AG09309 (cell line): ENCODE results near the gene CCBE1.

Source experiments
- DNase-seq: peaks from one replicate; pipeline ENCODE4 v3.0.0-alpha.2; 2010; ENCODE audit warnings: low read depth
- H3K4me3 ChIP-seq: 2 replicates; pipeline ENCODE4 v1.5.1; 2011; ENCODE audit warnings: mild to moderate bottlenecking, low read depth, low read length, moderate library complexity; ENCODE audit not compliant: control insufficient read depth
- TF ChIP-seq, protein P1 (sequence below): IDR thresholded peaks from 2 replicates; pipeline ENCODE4 v1.5.1; 2011; ENCODE audit warnings: mild to moderate bottlenecking, low read depth, low read length, inconsistent platforms; ENCODE audit not compliant: insufficient read depth, control insufficient read depth; ENCODE audit errors: missing control alignments

The CCBE1 gene

DNA sequence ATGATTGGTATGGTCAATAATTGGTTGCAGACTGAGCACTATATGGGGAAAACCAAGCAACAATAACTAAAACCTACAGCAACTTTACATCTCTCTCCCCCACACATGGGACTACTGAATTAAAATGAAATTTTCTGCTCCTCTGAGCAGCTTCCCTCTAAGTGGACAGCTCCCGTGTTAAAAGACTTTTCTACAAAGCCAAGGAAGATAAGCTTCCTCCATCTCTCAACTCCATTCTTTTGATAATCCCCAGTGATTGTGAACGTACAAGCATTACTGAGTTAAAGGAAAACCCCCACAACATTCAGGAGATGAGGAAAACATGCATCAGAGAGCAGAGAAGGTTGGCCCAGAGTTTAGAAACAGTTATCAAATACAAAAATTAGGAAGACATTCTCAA lies 21.9 kb downstream of the CCBE1 start:
- no peak for DNase-seq
- TF ChIP-seq, protein P1, sequence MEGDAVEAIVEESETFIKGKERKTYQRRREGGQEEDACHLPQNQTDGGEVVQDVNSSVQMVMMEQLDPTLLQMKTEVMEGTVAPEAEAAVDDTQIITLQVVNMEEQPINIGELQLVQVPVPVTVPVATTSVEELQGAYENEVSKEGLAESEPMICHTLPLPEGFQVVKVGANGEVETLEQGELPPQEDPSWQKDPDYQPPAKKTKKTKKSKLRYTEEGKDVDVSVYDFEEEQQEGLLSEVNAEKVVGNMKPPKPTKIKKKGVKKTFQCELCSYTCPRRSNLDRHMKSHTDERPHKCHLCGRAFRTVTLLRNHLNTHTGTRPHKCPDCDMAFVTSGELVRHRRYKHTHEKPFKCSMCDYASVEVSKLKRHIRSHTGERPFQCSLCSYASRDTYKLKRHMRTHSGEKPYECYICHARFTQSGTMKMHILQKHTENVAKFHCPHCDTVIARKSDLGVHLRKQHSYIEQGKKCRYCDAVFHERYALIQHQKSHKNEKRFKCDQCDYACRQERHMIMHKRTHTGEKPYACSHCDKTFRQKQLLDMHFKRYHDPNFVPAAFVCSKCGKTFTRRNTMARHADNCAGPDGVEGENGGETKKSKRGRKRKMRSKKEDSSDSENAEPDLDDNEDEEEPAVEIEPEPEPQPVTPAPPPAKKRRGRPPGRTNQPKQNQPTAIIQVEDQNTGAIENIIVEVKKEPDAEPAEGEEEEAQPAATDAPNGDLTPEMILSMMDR = no peak
- H3K4me3 ChIP-seq = no peak overlapping the region

GRCh38 chr18:59674903-59675270 lies 22.3 kb downstream of the CCBE1 start:
- DNase-seq = no peak
- TF ChIP-seq, protein P1 = no peak
- no peak overlapping the region for H3K4me3 ChIP-seq

DNA sequence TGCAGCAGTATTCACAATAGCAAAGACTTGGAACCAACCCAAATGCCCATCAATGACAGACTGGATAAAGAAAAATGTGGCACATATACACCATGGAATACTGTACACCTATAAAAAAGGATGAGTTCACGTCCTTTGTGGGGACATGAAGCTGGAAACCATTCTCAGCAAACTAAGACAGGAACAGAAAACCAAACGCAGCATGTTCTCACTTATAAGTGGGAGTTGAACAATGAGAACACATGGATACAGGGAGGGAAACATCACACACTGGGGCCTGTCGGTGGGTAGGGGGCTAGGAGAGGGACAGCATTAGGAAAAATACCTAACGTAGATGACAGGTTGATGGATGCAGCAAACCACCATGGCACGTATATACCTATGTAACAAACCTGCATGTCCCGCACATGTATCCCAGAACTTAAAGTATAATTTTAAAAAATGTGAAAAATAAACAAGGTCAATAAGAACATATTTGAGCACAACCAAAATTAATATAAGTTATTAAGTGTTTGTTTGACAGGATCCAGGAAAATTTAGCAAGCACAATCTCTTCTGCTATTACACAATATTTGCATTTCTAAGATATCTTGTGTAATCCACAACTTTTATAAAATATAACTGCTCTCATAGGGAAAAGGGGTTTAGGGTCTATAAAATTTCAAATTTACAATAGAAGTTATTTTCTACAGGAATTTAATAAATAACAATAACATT lies 22.9 kb downstream of the CCBE1 start:
- TF ChIP-seq, protein P1 = no peak
- no peak overlapping the region for H3K4me3 ChIP-seq
- DNase-seq = no peak

GRCh38 chr18:59672235-59672711 lies 24.9 kb downstream of the CCBE1 start:
- no peak overlapping the region for H3K4me3 ChIP-seq

DNA sequence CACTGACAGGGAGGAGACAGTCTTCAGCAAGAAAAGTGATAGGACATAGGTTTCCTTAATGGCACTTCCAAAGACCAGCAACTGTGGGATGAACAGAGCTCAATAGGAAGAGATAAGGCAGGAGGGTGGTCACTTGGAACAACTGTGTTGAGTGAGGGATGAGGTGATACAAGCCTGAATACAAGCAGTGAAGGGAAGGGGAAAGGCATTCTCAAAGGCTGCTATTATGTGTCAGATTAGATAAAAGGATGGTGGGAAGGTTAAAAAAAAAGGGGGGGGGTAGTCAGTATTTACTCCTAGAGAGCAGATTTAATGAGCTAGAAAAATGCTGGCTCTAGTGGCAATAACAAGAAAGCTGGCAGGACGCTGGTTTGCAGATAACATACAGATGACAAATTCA lies 25.7 kb downstream of the CCBE1 start:
- no peak for DNase-seq
- no peak overlapping the region for H3K4me3 ChIP-seq
- TF ChIP-seq, protein P1 = no peak

More at GRCh38 chr18:59672235-59672711, 24.9 kb downstream of the CCBE1 start:
- DNase-seq = no peak
- TF ChIP-seq, protein P1 = no peak

- DNase-seq = peak; percentile 82
- no peak overlapping the region for H3K4me3 ChIP-seq
- TF ChIP-seq, protein P1 = no peak
These were observed 27.2 kb downstream of the CCBE1 start for GRCh38 chr18:59669872-59670657.
